Activated CD4-positive, CD25-positive, alpha-beta regulatory T cell treated with anti-CD3 and anti-CD28 coated beads, Interleukin-2, amount 50 U/mL, for 16 hours (primary cell): ENCODE data around the gene TRAPPC1.

Experiments used
- DNase-seq: peaks from one replicate; pipeline ENCODE4 v3.0.0-alpha.2; 2020; ENCODE audit warnings: low read depth, low spot score

The TRAPPC1 gene

GRCh38 chr17:7881276-7882054, 50.3 kb downstream of the TRAPPC1 start:
- no peak for DNase-seq
